Stimulated activated CD8-positive, alpha-beta memory T cell treated with anti-CD3 and anti-CD28 coated beads, Interleukin-15, amount 100 ng/mL, for 4 hours (primary cell): ENCODE data around the gene ADARB2.
"Not testable (repeated sequence)": the region's sequence is repeated elsewhere in the genome, so short reads cannot be mapped to it uniquely, and the experiment has no call there.

ENCODE experiments used
- DNase-seq, 2 donors: peaks; one replicate each; pipeline ENCODE4 v3.0.0-alpha.2; 2020; ENCODE audit warnings: low read depth in 2 of 2

The ADARB2 gene

GRCh38 chr10:1326514-1326913 is 410.8 kb downstream of the ADARB2 start:
- not testable (repeated sequence) for DNase-seq

- no peak for DNase-seq
Observed at GRCh38 chr10:1324903-1325302, 412.4 kb downstream of the ADARB2 start.

GRCh38 chr10:1323951-1324350 is 413.4 kb downstream of the ADARB2 start:
- no peak for DNase-seq

GRCh38 chr10:1320739-1321320 is 416.5 kb downstream of the ADARB2 start:
- DNase-seq: no peak

- DNase-seq: no peak
Observed at GRCh38 chr10:1316809-1317143, 420.5 kb downstream of the ADARB2 start.

GRCh38 chr10:1316121-1316808 is 421.1 kb downstream of the ADARB2 start:
- no peak for DNase-seq

GRCh38 chr10:1315178-1315577 is 422.1 kb downstream of the ADARB2 start:
- DNase-seq: no peak

GRCh38 chr10:1311726-1312125 is 425.6 kb downstream of the ADARB2 start:
- no peak for DNase-seq

- DNase-seq: no peak
Observed at GRCh38 chr10:1310271-1310789, 427.0 kb downstream of the ADARB2 start.

GRCh38 chr10:1309617-1310270 is 427.6 kb downstream of the ADARB2 start:
- no peak for DNase-seq

GRCh38 chr10:1308962-1309616 is 428.2 kb downstream of the ADARB2 start:
- no peak for DNase-seq

- DNase-seq: no peak
Observed at GRCh38 chr10:1308173-1308961, 429.0 kb downstream of the ADARB2 start.

GRCh38 chr10:1301143-1301542 is 436.2 kb downstream of the ADARB2 start:
- no peak for DNase-seq

- no peak for DNase-seq
Observed at GRCh38 chr10:1300218-1300617, 437.1 kb downstream of the ADARB2 start.

GRCh38 chr10:1299041-1299726 is 438.1 kb downstream of the ADARB2 start:
- DNase-seq: no peak

GRCh38 chr10:1297566-1298301 is 439.6 kb downstream of the ADARB2 start:
- DNase-seq: no peak

- DNase-seq: no peak
Observed at GRCh38 chr10:1295756-1296480, 441.4 kb downstream of the ADARB2 start.

GRCh38 chr10:1294748-1295147 is 442.6 kb downstream of the ADARB2 start:
- DNase-seq: no peak

GRCh38 chr10:1293636-1294435 is 443.5 kb downstream of the ADARB2 start:
- no peak for DNase-seq
